GM12878 (cell line): ENCODE results near the gene NEGR1. TPM values are rescaled to one million over a fixed set of nuclear protein-coding genes. Genes with fewer than 3 reads are reported as not detected.

Experiments
- ATAC-seq: fragments of 200-7000 bp; cut with Tn5 transposase; 3 replicates; pipeline ENCODE4 v1.9.1; 2020; ENCODE audit warnings: mild to moderate bottlenecking, moderate library complexity
- BruUV-seq: library from RNA; stranded (reverse); fragments of 400-500 nt; replicated peaks from 2 replicates; lab custom pipeline; 2021; lab: Mats Ljungman, UMichigan
- CTCF ChIA-PET: fragments of 300-600 bp; sonication (Branson Sonifier 250); formaldehyde crosslinking; extraction: SDS; loops from one replicate; lab custom pipeline; 2021; ENCODE audit warnings: inconsistent platforms; lab: Yijun Ruan, JAX
- POLR2A ChIA-PET: fragments of 350-600 bp; formaldehyde crosslinking; extraction: SDS; loops from one replicate; lab custom pipeline; 2021; ENCODE audit warnings: inconsistent platforms; lab: Charles Lee
- RAD21 ChIA-PET: fragments of 300-600 bp; sonication (Branson Sonifier 250); formaldehyde crosslinking; loops from one replicate; lab custom pipeline; 2023; ENCODE audit warnings: antibody characterized with exemption; ENCODE audit not compliant: unreplicated experiment; lab: Charles Lee
- SMC1A ChIA-PET: fragments of 300-600 bp; sonication (Branson Sonifier 250); formaldehyde crosslinking; loops from one replicate; lab custom pipeline; 2023; ENCODE audit not compliant: unreplicated experiment, uncharacterized antibody; lab: Charles Lee
- DNase-seq: peaks from one replicate; pipeline ENCODE4 v3.0.0-alpha.2; 2011; ENCODE audit warnings: low read depth, low spot score
- FAIRE-seq: peaks from 3 replicates; lab custom pipeline; 2011; peaks lifted over from hg19 to GRCh38; lab: Jason Lieb, UNC
- H2AFZ ChIP-seq: 2 replicates; pipeline ENCODE4 v1.6.0; 2011; ENCODE audit warnings: low read depth, low read length, control low read depth; ENCODE audit not compliant: control insufficient read depth
- H3K27ac ChIP-seq: 2 replicates; pipeline ENCODE4 v1.5.1; 2011; ENCODE audit warnings: control low read depth; ENCODE audit not compliant: control insufficient read depth, insufficient read depth
- H3K27me3 ChIP-seq, 2 experiments: replicated peaks in 1 of 2; 2 replicates each; pipeline versions ENCODE4 v1.6.0 to v1.6.1; 2011; ENCODE audit warnings: low read length in 1 of 2; ENCODE audit not compliant: control insufficient read depth in 2 of 2, insufficient read depth in 2 of 2
- H3K36me3 ChIP-seq, 2 experiments: 2 replicates each; pipeline ENCODE4 v1.5.1; 2011; ENCODE audit warnings: low read length in 1 of 2; ENCODE audit not compliant: control insufficient read depth in 2 of 2, insufficient read depth in 2 of 2
- H3K4me1 ChIP-seq: 2 replicates; pipeline ENCODE4 v1.6.1; 2011; ENCODE audit warnings: mild to moderate bottlenecking, low read length, moderate library complexity, mixed read lengths; ENCODE audit not compliant: control insufficient read depth, insufficient read depth
- H3K4me2 ChIP-seq: 2 replicates; pipeline ENCODE4 v1.6.0; 2011; ENCODE audit warnings: control low read depth; ENCODE audit not compliant: control insufficient read depth, insufficient read depth
- H3K4me3 ChIP-seq: fragments of 200-600 bp; sonication (generic); 2 replicates; pipeline ENCODE4 v1.5.1; 2016
- H3K79me2 ChIP-seq: 2 replicates; pipeline ENCODE4 v1.6.0; 2011; ENCODE audit warnings: low read length; ENCODE audit not compliant: control insufficient read depth, insufficient read depth
- H3K9ac ChIP-seq: 2 replicates; pipeline ENCODE4 v1.8.0; 2011; ENCODE audit warnings: low read length, control low read depth, mixed read lengths; ENCODE audit not compliant: control insufficient read depth, insufficient read depth
- H3K9me3 ChIP-seq: replicated peaks from 3 replicates; pipeline ENCODE4 v1.5.1; 2011; ENCODE audit warnings: mild to moderate bottlenecking, low read length; ENCODE audit not compliant: control insufficient read depth, insufficient read depth
- H4K20me1 ChIP-seq: 2 replicates; pipeline ENCODE4 v1.6.0; 2011; ENCODE audit not compliant: control insufficient read depth, insufficient read depth
- ASH2L ChIP-seq: fragments of 300-600, 200-600 bp; sonication (generic); IDR thresholded peaks from 2 replicates; pipeline ENCODE4 v1.6.1; 2017; ENCODE audit warnings: low read depth, mild to moderate bottlenecking, borderline replicate concordance
- ATF7 ChIP-seq: fragments of 450-650 bp; IDR thresholded peaks from 2 replicates; pipeline ENCODE4 v1.6.1; 2016; ENCODE audit warnings: low read depth, mild to moderate bottlenecking
- CBFB ChIP-seq: IDR thresholded peaks from 2 replicates; pipeline ENCODE4 v1.6.1; 2016; ENCODE audit warnings: antibody characterized with exemption, low read depth
- CEBPB ChIP-seq, 2 experiments: fragments of 150-350 bp in 1 of 2; IDR thresholded peaks; 2 replicates each; pipeline ENCODE4 v1.6.1; 2012 to 2014; ENCODE audit warnings: low read depth in 2 of 2, low read length in 2 of 2, borderline replicate concordance in 1 of 2, inconsistent platforms in 1 of 2
- DPF2 ChIP-seq: fragments of 450-650 bp; IDR thresholded peaks from 2 replicates; pipeline ENCODE4 v1.6.1; 2017; ENCODE audit warnings: mild to moderate bottlenecking
- EED ChIP-seq: sonication (generic); IDR thresholded peaks from 2 replicates; pipeline ENCODE4 v1.6.1; 2016; ENCODE audit warnings: antibody characterized with exemption, low read depth
- ETV6 ChIP-seq, 2 experiments: fragments of 450-650 bp in 1 of 2; IDR thresholded peaks in 1 of 2; conservative IDR thresholded peaks in 1 of 2; 2 replicates each; pipeline ENCODE4 v1.6.1; 2014; ENCODE audit warnings: antibody characterized with exemption in 1 of 2, borderline replicate concordance in 1 of 2, low read depth in 1 of 2, mild to moderate bottlenecking in 1 of 2, moderate library complexity in 1 of 2
- FOS ChIP-seq: IDR thresholded peaks from 3 replicates; pipeline ENCODE4 v1.6.1; 2011; ENCODE audit warnings: borderline replicate concordance; ENCODE audit not compliant: insufficient read length; ENCODE audit errors: extremely low read depth
- HCFC1 ChIP-seq: fragments of 150-350 bp; IDR thresholded peaks from 2 replicates; pipeline ENCODE4 v1.6.1; 2014; ENCODE audit warnings: low read length
- JUND ChIP-seq: IDR thresholded peaks from 2 replicates; pipeline ENCODE4 v1.6.1; 2012; ENCODE audit warnings: low read depth, mild to moderate bottlenecking, low read length, improper control_type of control experiment, moderate library complexity
- RELB ChIP-seq: fragments of 450-650 bp; IDR thresholded peaks from 2 replicates; pipeline ENCODE4 v1.6.1; 2017; ENCODE audit warnings: low read depth, mild to moderate bottlenecking, moderate library complexity
- SMC3 ChIP-seq: IDR thresholded peaks from 2 replicates; pipeline ENCODE4 v1.6.1; 2011; ENCODE audit warnings: low read length, improper control_type of control experiment, borderline replicate concordance
- SPI1 ChIP-seq: IDR thresholded peaks from 2 replicates; pipeline ENCODE4 v1.6.1; 2011; ENCODE audit warnings: low read depth, mild to moderate bottlenecking, low read length, moderate library complexity, borderline replicate concordance; ENCODE audit not compliant: insufficient read depth
- SRF ChIP-seq, 2 experiments: IDR thresholded peaks; 2 replicates each; pipeline ENCODE4 v1.6.1; 2011; ENCODE audit warnings: low read depth in 2 of 2, low read length in 2 of 2, mild to moderate bottlenecking in 1 of 2, moderate library complexity in 1 of 2
- TCF7 ChIP-seq: IDR thresholded peaks from 2 replicates; pipeline ENCODE4 v1.6.1; 2014; ENCODE audit warnings: antibody characterized with exemption, borderline replicate concordance
- USF1 ChIP-seq: IDR thresholded peaks from 2 replicates; pipeline ENCODE4 v1.6.1; 2011; ENCODE audit warnings: borderline replicate concordance, low read depth, mild to moderate bottlenecking, moderate library complexity, mixed read lengths, low read length; ENCODE audit not compliant: insufficient read depth; ENCODE audit errors: extremely low read length
- YY1 ChIP-seq: IDR thresholded peaks from 2 replicates; pipeline ENCODE4 v1.6.1; 2011; ENCODE audit warnings: low read depth, mild to moderate bottlenecking, low read length
- ZNF217 ChIP-seq: fragments of 450-650 bp; IDR thresholded peaks from 2 replicates; pipeline ENCODE4 v1.6.1; 2017; ENCODE audit warnings: antibody characterized with exemption, mild to moderate bottlenecking
- WGBS: methylation state at CpG from one replicate; pipeline ENCODE4 v1.1.6; 2016; ENCODE audit warnings: low lambda C conversion rate; ENCODE audit not compliant: insufficient replicate concordance, insufficient coverage; ENCODE audit errors: missing lambda C conversion rate; 5-methylcytosine and 5-hydroxymethylcytosine counted together
- in situ Hi-C: fragments of 300-500 bp; cut with MboI; formaldehyde crosslinking; loops from 9 replicates; pipeline ENCODE4 v1.14.3; 2018; ENCODE audit warnings: mixed read lengths
- intact Hi-C: fragments of 100-400 bp; cut with micrococcal nuclease; formaldehyde crosslinking; loops from one replicate; pipeline ENCODE4 v1.14.2; 2022; ENCODE audit not compliant: unreplicated experiment
- polyA plus RNA-seq, 11 experiments: library from polyadenylated mRNA; depleted of rRNA in 4 of 11; unstranded in 6 of 11; stranded (reverse) in 5 of 11; fragments of >200 nt; fragmentation: Nextera tagmentation in 4 of 11; fragmentation: Illumina TruSeq in 1 of 11; extraction: Ambion mirVana in 4 of 11; extraction: Trizol in 1 of 11; gene quantifications; 1 replicate in 1 of 11; 2 replicates in 10 of 11; pipeline versions ENCODE4 v1.2.1 to v1.2.3, GENCODE V29; 2011 to 2016; ENCODE audit warnings: inconsistent platforms in 2 of 11, missing spikeins in 2 of 11, low read depth in 1 of 11
- total RNA-seq, 4 experiments: library from RNA; depleted of rRNA in 3 of 4; stranded (reverse); fragments of >200 nt in 3 of 4; fragmentation: Illumina TruSeq in 1 of 4; extraction: Trizol in 1 of 4; gene quantifications; 2 replicates each; pipeline versions ENCODE4 v1.2.1 to v1.2.3, GENCODE V29; 2013 to 2021
- TF ChIP-seq, protein P1 (sequence below): fragments of 150-350 bp; IDR thresholded peaks from 2 replicates; pipeline ENCODE4 v1.6.1; 2016; ENCODE audit warnings: low read depth, low read length

NEGR1 gene
- total and polyA plus RNA-seq, 10 of the 15 experiments (the other 5 are each of a cell fraction or from before 2014, with no cell fraction given): under 0.01 to 0.03 (median 0.01) TPM; not detected in 7

GRCh38 chr1:71786218-71786617 is 496.1 kb downstream of the NEGR1 start:
- POLR2A ChIA-PET: no interaction called here
- Histone ChIP-seq H3K4me1 (no peaks in the 10 kb centered on the region), H3K36me3 (no peaks in the 10 kb centered on the region), H3K9me3 (no peaks in the 10 kb centered on the region), H3K4me2 (no peak overlapping the region), H3K27me3 (no peaks in the 10 kb centered on the region), H3K27ac (no peak overlapping the region), H3K9ac (no peak overlapping the region)
- in situ Hi-C loops (no loop called here), intact Hi-C loops (no loop called here)
- FAIRE-seq (no peak), ATAC-seq (no peak), DNase-seq (no peak)
- RAD21 ChIA-PET: no interaction called here
- CTCF ChIA-PET: no interaction called here
- 0% methylated on average over 1 of the region's 1 CpG for WGBS
- TF ChIP-seq CBFB (no peak), SRF (IDR thresholded peaks at IDR 0.05; ENCODE audit: low read depth in 2 of 2, low read length in 2 of 2) (no peak), DPF2 (no peak), CEBPB (IDR thresholded peaks at IDR 0.05; ENCODE audit: borderline replicate concordance in 1 of 2, low read depth in 2 of 2, low read length in 2 of 2) (no peak), ZNF217 (no peak), USF1 (no peak), ATF7 (no peak), SMC3 (no peak), FOS (no peak), RELB (no peak), TCF7 (no peak), EED (no peak), JUND (no peak), ETV6 (conservative IDR thresholded peaks at IDR 0.05 in 1 of 2, IDR thresholded peaks at IDR 0.05 in 1 of 2; ENCODE audit: borderline replicate concordance in 1 of 2, low read depth in 1 of 2) (no peak), ASH2L (no peak), HCFC1 (no peak), YY1 (no peak), SPI1 (no peak)
- TF ChIP-seq, protein P1, sequence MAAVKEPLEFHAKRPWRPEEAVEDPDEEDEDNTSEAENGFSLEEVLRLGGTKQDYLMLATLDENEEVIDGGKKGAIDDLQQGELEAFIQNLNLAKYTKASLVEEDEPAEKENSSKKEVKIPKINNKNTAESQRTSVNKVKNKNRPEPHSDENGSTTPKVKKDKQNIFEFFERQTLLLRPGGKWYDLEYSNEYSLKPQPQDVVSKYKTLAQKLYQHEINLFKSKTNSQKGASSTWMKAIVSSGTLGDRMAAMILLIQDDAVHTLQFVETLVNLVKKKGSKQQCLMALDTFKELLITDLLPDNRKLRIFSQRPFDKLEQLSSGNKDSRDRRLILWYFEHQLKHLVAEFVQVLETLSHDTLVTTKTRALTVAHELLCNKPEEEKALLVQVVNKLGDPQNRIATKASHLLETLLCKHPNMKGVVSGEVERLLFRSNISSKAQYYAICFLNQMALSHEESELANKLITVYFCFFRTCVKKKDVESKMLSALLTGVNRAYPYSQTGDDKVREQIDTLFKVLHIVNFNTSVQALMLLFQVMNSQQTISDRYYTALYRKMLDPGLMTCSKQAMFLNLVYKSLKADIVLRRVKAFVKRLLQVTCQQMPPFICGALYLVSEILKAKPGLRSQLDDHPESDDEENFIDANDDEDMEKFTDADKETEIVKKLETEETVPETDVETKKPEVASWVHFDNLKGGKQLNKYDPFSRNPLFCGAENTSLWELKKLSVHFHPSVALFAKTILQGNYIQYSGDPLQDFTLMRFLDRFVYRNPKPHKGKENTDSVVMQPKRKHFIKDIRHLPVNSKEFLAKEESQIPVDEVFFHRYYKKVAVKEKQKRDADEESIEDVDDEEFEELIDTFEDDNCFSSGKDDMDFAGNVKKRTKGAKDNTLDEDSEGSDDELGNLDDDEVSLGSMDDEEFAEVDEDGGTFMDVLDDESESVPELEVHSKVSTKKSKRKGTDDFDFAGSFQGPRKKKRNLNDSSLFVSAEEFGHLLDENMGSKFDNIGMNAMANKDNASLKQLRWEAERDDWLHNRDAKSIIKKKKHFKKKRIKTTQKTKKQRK: no peak
- TF ChIP-seq, all 136 proteins: peak for 0
- Histone ChIP-seq H3K79me2 (no peaks in the 10 kb centered on the region), H3K4me3 (no peak overlapping the region), H2AFZ (no peak overlapping the region), H4K20me1 (no peaks in the 10 kb centered on the region)
- SMC1A ChIA-PET: interaction anchor here (0.6 kb wide), 1 partner anchor 116 kb away, joined by 3 read pairs; no protein-coding TSS in a partner anchor
- BruUV-seq: no TSS peak
